Measurements from ENCODE around the gene NUDT8. TPM values are rescaled to one million over a fixed set of nuclear protein-coding genes. Genes with fewer than 3 reads are reported as not detected.

Gene NUDT8
- total and polyA plus RNA-seq, 2 of the 8 experiments (the other 6 are each of a cell fraction or from before 2014, with no cell fraction given), result 7.2 to 8.3 TPM

GRCh38 chr11:67617243-67617953, 12.3 kb downstream of the NUDT8 start (continued):
- no peak for TF ChIP-seq RAD21 (IDR thresholded peaks at IDR 0.05 in 1 of 2, conservative IDR thresholded peaks at IDR 0.05 in 1 of 2; ENCODE audit: low read depth in 2 of 2, low read length in 2 of 2)
